ENCODE measurements around the gene WFDC5. TPM values are rescaled to one million over a fixed set of nuclear protein-coding genes. Genes with fewer than 3 reads are reported as not detected.

WFDC5 gene
- not detected in 2 replicates for total RNA-seq

GRCh38 chr20:45114465-45115385 lies at the start of gene WFDC5:
Gene WFDC5, minus strand, starts transcription at chr20:45115174. Its CDS starts 91 bp downstream, at chr20:45115083.

GRCh38 chr20:45124365-45124764 lies 9.4 kb upstream of the WFDC5 start, which contains the start of gene WFDC12:
Gene WFDC12, minus strand, starts transcription at chr20:45124465. Its CDS starts 18 bp downstream, at chr20:45124447.

GRCh38 chr20:45100563-45101245 lies 14.3 kb downstream of the WFDC5 start, which contains the start of gene KCNS1:
Gene KCNS1, minus strand, starts transcription at chr20:45101127. Its CDS starts 1,891 bp downstream, at chr20:45099236.

Other genes starting within 250 kb of the WFDC5 start
- 145 and 156 TPM in 2 replicates for gene YWHAB, start 229.5 kb downstream of the WFDC5 start, total RNA-seq
- 1.6 and 3.4 TPM in 2 replicates for gene PABPC1L, start 205.1 kb downstream of the WFDC5 start, total RNA-seq
- 56.7 and 64.9 TPM in 2 replicates for gene TOMM34, start 154.8 kb downstream of the WFDC5 start, total RNA-seq
- 10.4 and 10.7 TPM in 2 replicates for gene STK4, start 148.7 kb downstream of the WFDC5 start, total RNA-seq
- 0.05 and 0.20 TPM in 2 replicates for gene KCNS1, start 14.0 kb downstream of the WFDC5 start, total RNA-seq
- gene WFDC12, start 9.3 kb upstream of the WFDC5 start, total RNA-seq = not detected in 2 replicates
- gene PI3, start 59.7 kb upstream of the WFDC5 start, total RNA-seq = not detected in 2 replicates
- not detected in 2 replicates for gene SEMG1, start 91.9 kb upstream of the WFDC5 start, total RNA-seq
- gene SEMG2, start 106.2 kb upstream of the WFDC5 start, total RNA-seq = not detected in 2 replicates
- not detected in 2 replicates for gene SLPI, start 139.4 kb upstream of the WFDC5 start, total RNA-seq
- gene RBPJL, start 191.7 kb upstream of the WFDC5 start, total RNA-seq = not detected in 2 replicates
- gene MATN4, start 193.1 kb upstream of the WFDC5 start, total RNA-seq = 0.20 TPM in 1 of 2 replicates, not detected in the other
- gene SDC4, start 233.2 kb upstream of the WFDC5 start, total RNA-seq = 46.2 and 47.0 TPM in 2 replicates
- gene SYS1, start 248.0 kb upstream of the WFDC5 start, total RNA-seq = 21.4 and 29.5 TPM in 2 replicates